ENCODE measurements around the gene ME2.

GRCh38 chr18:50896093-50896492 is 17.2 kb downstream of the ME2 start:
- TF ChIP-seq POLR2A (IDR thresholded peaks at IDR 0.05; ENCODE audit: low read depth, low read length) (no peak), TAF1 (IDR thresholded peaks at IDR 0.05; ENCODE audit: low read depth, low read length) (no peak), POLR2AphosphoS5 (IDR thresholded peaks at IDR 0.05; ENCODE audit: low read depth, low read length) (no peak), SPI1 (IDR thresholded peaks at IDR 0.05; ENCODE audit: low read depth, low read length) (no peak), POU2F2 (IDR thresholded peaks at IDR 0.05; ENCODE audit: low read depth, low read length) (no peak)

Data from GM12891 (cell line).